ENCODE measurements around the gene OSCP1. TPM values are rescaled to one million over a fixed set of nuclear protein-coding genes. Genes with fewer than 3 reads are reported as not detected.

Gene OSCP1
- total RNA-seq, 1 donor from 2014 or later: 6.3 TPM

- H3K9me3 Mint-ChIP-seq (ENCODE audit: unreplicated experiment): peaks cover 17% of the 10 kb centered on the region
- H3K4me1 Mint-ChIP-seq (ENCODE audit: low read depth, unreplicated experiment): peaks cover 44% of the 10 kb centered on the region
- no peak for TF ChIP-seq CTCF (IDR thresholded peaks at IDR 0.05; ENCODE audit: partially characterized antibody, unreplicated experiment)
- no peak for DNase-seq
- H3K27ac Mint-ChIP-seq (ENCODE audit: unreplicated experiment): no peak overlapping the region
- H3K27me3 Mint-ChIP-seq (ENCODE audit: unreplicated experiment): peaks cover 24% of the 10 kb centered on the region
- no peaks in the 10 kb centered on the region for H3K36me3 Mint-ChIP-seq (ENCODE audit: unreplicated experiment)
- no peak overlapping the region for H3K4me3 Mint-ChIP-seq (ENCODE audit: unreplicated experiment)
Observed at GRCh38 chr1:36382669-36383068, 67.6 kb downstream of the OSCP1 start.

DNA sequence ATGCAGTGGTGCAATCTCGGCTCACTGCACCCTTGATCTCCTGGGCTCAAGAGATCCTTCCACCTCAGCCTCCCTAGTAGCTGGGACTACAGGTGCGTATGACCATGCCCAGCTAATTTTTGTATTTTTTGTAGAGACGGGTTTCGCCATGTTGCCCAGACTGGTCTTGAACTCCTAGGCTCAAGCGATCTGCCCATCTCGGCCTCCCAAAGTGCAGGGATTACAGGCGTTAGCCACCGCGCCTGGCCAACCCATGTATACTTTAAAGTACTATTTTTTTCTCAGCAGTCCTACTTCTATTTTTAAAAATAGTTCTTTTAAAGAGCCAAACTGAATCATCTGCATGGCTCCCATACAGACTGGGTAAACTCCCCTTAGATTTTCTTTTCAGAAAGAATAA, 68.0 kb downstream of the OSCP1 start:
- Mint-ChIP-seq H3K4me1 (ENCODE audit: low read depth, unreplicated experiment) (peaks cover 40% of the 10 kb centered on the region), H3K9me3 (ENCODE audit: unreplicated experiment) (peaks cover 15% of the 10 kb centered on the region), H3K27me3 (ENCODE audit: unreplicated experiment) (peaks cover 22% of the 10 kb centered on the region), H3K4me3 (ENCODE audit: unreplicated experiment) (no peak overlapping the region), H3K36me3 (ENCODE audit: unreplicated experiment) (no peaks in the 10 kb centered on the region), H3K27ac (ENCODE audit: unreplicated experiment) (no peak overlapping the region)
- DNase-seq: no peak
- TF ChIP-seq CTCF (IDR thresholded peaks at IDR 0.05; ENCODE audit: partially characterized antibody, unreplicated experiment): no peak

DNA sequence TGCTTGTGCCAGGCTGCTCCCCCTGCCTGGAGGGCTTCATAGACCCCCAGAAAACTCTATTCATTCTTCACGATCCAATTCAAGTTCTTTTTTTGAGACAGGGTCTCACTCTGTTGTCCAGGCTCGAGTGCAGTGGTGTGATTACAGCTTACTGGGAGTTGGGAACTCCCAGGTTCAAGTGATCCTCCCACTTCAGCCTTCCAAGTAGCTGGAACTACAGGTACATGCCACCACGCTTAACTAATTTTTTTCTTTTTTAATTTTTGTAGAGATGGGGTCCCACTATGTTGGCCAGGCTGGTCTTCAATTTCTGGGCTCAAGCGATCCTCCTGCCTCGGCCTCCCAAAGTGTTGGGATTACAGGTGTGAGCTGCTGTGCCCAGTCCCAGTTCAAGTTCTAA, 68.8 kb downstream of the OSCP1 start:
- no peak for TF ChIP-seq CTCF (IDR thresholded peaks at IDR 0.05; ENCODE audit: partially characterized antibody, unreplicated experiment)
- Mint-ChIP-seq H3K27me3 (ENCODE audit: unreplicated experiment) (peaks cover 18% of the 10 kb centered on the region), H3K27ac (ENCODE audit: unreplicated experiment) (no peak overlapping the region)

GRCh38 chr1:36380782-36381181, 69.5 kb downstream of the OSCP1 start:
- Mint-ChIP-seq H3K9me3 (ENCODE audit: unreplicated experiment) (peaks cover 7% of the 10 kb centered on the region), H3K4me3 (ENCODE audit: unreplicated experiment) (no peak overlapping the region), H3K4me1 (ENCODE audit: low read depth, unreplicated experiment) (peaks cover 32% of the 10 kb centered on the region), H3K36me3 (ENCODE audit: unreplicated experiment) (no peaks in the 10 kb centered on the region), H3K27ac (ENCODE audit: unreplicated experiment) (no peak overlapping the region), H3K27me3 (ENCODE audit: unreplicated experiment) (peaks cover 14% of the 10 kb centered on the region)
- DNase-seq: no peak
- TF ChIP-seq CTCF (IDR thresholded peaks at IDR 0.05; ENCODE audit: partially characterized antibody, unreplicated experiment): no peak

More for the DNA sequence above, 68.8 kb downstream of the OSCP1 start:
- Mint-ChIP-seq H3K9me3 (ENCODE audit: unreplicated experiment) (peaks cover 13% of the 10 kb centered on the region), H3K4me1 (ENCODE audit: low read depth, unreplicated experiment) (peaks cover 32% of the 10 kb centered on the region), H3K4me3 (ENCODE audit: unreplicated experiment) (no peak overlapping the region), H3K36me3 (ENCODE audit: unreplicated experiment) (no peaks in the 10 kb centered on the region)
- DNase-seq: no peak

DNA sequence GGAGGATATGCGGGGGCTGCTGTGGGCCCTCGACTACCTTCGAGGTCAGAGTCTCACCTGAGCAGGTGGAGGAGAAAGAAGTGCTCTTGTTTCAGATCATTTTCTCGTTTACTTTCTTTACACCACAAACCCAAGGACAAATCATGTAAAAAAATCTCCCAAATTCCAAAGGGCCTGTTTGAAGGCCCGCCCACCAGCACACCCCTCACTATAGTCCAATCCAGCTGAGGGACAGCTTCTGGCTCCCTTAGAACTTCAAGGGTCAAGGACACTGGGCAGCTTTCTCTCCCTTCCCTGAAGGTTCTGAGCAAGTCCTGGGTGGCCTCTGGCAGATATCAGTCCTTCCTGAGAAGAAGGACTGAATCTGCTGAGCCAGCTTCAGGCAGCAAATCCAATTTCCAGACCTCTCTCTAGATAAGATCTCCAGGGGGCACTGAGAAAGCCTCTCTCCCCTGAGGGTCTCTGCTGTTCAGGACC, 70.1 kb downstream of the OSCP1 start:
- Mint-ChIP-seq H3K36me3 (ENCODE audit: unreplicated experiment) (no peaks in the 10 kb centered on the region), H3K4me3 (ENCODE audit: unreplicated experiment) (peak overlapping the region; percentile 32), H3K27ac (ENCODE audit: unreplicated experiment) (no peak overlapping the region), H3K4me1 (ENCODE audit: low read depth, unreplicated experiment) (peaks cover 32% of the 10 kb centered on the region), H3K27me3 (ENCODE audit: unreplicated experiment) (peaks cover 14% of the 10 kb centered on the region), H3K9me3 (ENCODE audit: unreplicated experiment) (peaks cover 7% of the 10 kb centered on the region)
- DNase-seq: no peak
- no peak for TF ChIP-seq CTCF (IDR thresholded peaks at IDR 0.05; ENCODE audit: partially characterized antibody, unreplicated experiment)
